HEK293 (cell line): ENCODE results near the gene ATP2C1.

Source experiments
- CTCF ChIA-PET: fragments of 350-600 bp; formaldehyde crosslinking; extraction: SDS; loops from one replicate; lab custom pipeline; 2021; ENCODE audit warnings: antibody characterized with exemption; lab: Yijun Ruan, JAX
- POLR2A ChIA-PET: fragments of 300-600 bp; formaldehyde crosslinking; extraction: SDS; loops from one replicate; lab custom pipeline; 2020; ENCODE audit warnings: antibody characterized with exemption, inconsistent platforms; lab: Yijun Ruan, JAX
- H3K27ac ChIP-seq: fragments of 200-500 bp; sonication (Bioruptor generic); 2 replicates; pipeline ENCODE4 v1.5.1; 2014; ENCODE audit warnings: low read depth, low read length, control low read depth, inconsistent platforms; ENCODE audit errors: extremely low read depth
- H3K36me3 ChIP-seq, 2 experiments: fragments of 200-500 bp in 1 of 2; sonication (Bioruptor generic) in 1 of 2; 1 replicate in 1 of 2; 2 replicates in 1 of 2; pipeline ENCODE4 v1.5.1; 2014 to 2017; ENCODE audit warnings: inconsistent platforms in 2 of 2, low read length in 2 of 2; ENCODE audit not compliant: control insufficient read depth in 2 of 2, insufficient read depth in 1 of 2
- H3K4me1 ChIP-seq: fragments of 200-500 bp; sonication (Bioruptor generic); 2 replicates; pipeline ENCODE4 v1.5.1; 2014; ENCODE audit warnings: mild to moderate bottlenecking, low read length, inconsistent platforms; ENCODE audit not compliant: control insufficient read depth, insufficient read depth
- H3K4me3 ChIP-seq: 2 replicates; pipeline ENCODE4 v1.5.1; 2011; ENCODE audit warnings: low read depth, mild to moderate bottlenecking, control low read depth, low read length, moderate library complexity
- H3K9me3 ChIP-seq: fragments of 200-500 bp; sonication (Bioruptor generic); 2 replicates; pipeline ENCODE4 v1.5.1; 2014; ENCODE audit warnings: low read depth, low read length, inconsistent platforms; ENCODE audit not compliant: control insufficient read depth, insufficient read depth
- BCL11A ChIP-seq: fragments of 450-650 bp; formaldehyde crosslinking; IDR thresholded peaks from 2 replicates; pipeline ENCODE4 v1.5.1; 2016; ENCODE audit warnings: low read depth, missing biosample characterization, missing genetic modification characterization
- BCL11B ChIP-seq: fragments of 450-650 bp; formaldehyde crosslinking; IDR thresholded peaks from 2 replicates; pipeline ENCODE4 v1.5.1; 2016; ENCODE audit warnings: low read depth, missing biosample characterization, missing genetic modification characterization
- GFI1B ChIP-seq: fragments of 450-650 bp; formaldehyde crosslinking; IDR thresholded peaks from 2 replicates; pipeline ENCODE4 v1.5.1; 2016; ENCODE audit warnings: missing biosample characterization, missing genetic modification characterization
- GLI4 ChIP-seq: fragments of 450-650 bp; formaldehyde crosslinking; IDR thresholded peaks from 2 replicates; pipeline ENCODE4 v1.5.1; 2016; ENCODE audit warnings: missing biosample characterization, missing genetic modification characterization
- PRDM1 ChIP-seq: fragments of 450-650 bp; formaldehyde crosslinking; IDR thresholded peaks from 2 replicates; pipeline ENCODE4; 2016; ENCODE audit warnings: missing biosample characterization, missing genetic modification characterization
- RBAK ChIP-seq: fragments of 450-650 bp; formaldehyde crosslinking; IDR thresholded peaks from 2 replicates; pipeline ENCODE4 v1.5.1; 2016; ENCODE audit warnings: missing biosample characterization, missing genetic modification characterization
- ZNF324 ChIP-seq: fragments of 450-650 bp; formaldehyde crosslinking; IDR thresholded peaks from 2 replicates; pipeline ENCODE4 v1.5.1; 2016; ENCODE audit warnings: missing biosample characterization, missing genetic modification characterization
- ZNF626 ChIP-seq: fragments of 450-650 bp; sonication (Bioruptor Pico); formaldehyde crosslinking; IDR thresholded peaks from 2 replicates; pipeline ENCODE4 v1.5.1; 2018; ENCODE audit warnings: missing biosample characterization, missing genetic modification characterization, inconsistent platforms
- ZNF776 ChIP-seq: fragments of 450-650 bp; formaldehyde crosslinking; IDR thresholded peaks from 2 replicates; pipeline ENCODE4 v1.5.0; 2017; ENCODE audit warnings: missing biosample characterization, missing genetic modification characterization, borderline replicate concordance
- TF ChIP-seq, protein P1 (sequence below): fragments of 450-650 bp; formaldehyde crosslinking; IDR thresholded peaks from 2 replicates; pipeline ENCODE4 v1.5.1; 2016; ENCODE audit warnings: missing biosample characterization, missing genetic modification characterization, borderline replicate concordance
- TF ChIP-seq, protein P2 (sequence below): fragments of 450-650 bp; formaldehyde crosslinking; IDR thresholded peaks from 2 replicates; pipeline ENCODE4 v1.5.1; 2016; ENCODE audit warnings: missing biosample characterization, missing genetic modification characterization, low read depth
- TF ChIP-seq, protein P3 (sequence below): fragments of 450-650 bp; formaldehyde crosslinking; IDR thresholded peaks from 2 replicates; pipeline ENCODE4 v1.5.1; 2016; ENCODE audit warnings: missing biosample characterization, missing genetic modification characterization
- TF ChIP-seq, protein P4 (sequence below): fragments of 450-650 bp; formaldehyde crosslinking; IDR thresholded peaks from 2 replicates; pipeline ENCODE4 v1.5.1; 2016; ENCODE audit warnings: missing biosample characterization, missing genetic modification characterization
- TF ChIP-seq, protein P5 (sequence below): fragments of 450-650 bp; formaldehyde crosslinking; IDR thresholded peaks from 2 replicates; pipeline ENCODE4 v1.5.1; 2016; ENCODE audit warnings: missing biosample characterization, missing genetic modification characterization

The ATP2C1 gene

DNA sequence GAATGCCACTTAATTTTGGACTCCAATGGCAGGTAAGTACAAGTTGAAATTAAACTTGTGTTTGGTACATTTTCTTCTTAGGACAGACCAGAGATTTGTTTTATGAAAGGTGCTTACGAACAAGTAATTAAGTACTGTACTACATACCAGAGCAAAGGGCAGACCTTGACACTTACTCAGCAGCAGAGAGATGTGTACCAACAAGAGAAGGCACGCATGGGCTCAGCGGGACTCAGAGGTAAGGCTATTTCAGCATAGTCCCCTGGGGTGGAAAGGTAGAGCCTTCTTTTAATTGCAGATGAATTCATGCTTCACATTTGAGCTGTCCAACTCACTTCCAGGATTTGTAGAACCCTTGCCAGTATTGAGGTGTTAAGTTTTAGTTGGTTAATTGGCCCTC lies 81.4 kb downstream of the ATP2C1 start:
- no peak overlapping the region for H3K27ac ChIP-seq

DNA sequence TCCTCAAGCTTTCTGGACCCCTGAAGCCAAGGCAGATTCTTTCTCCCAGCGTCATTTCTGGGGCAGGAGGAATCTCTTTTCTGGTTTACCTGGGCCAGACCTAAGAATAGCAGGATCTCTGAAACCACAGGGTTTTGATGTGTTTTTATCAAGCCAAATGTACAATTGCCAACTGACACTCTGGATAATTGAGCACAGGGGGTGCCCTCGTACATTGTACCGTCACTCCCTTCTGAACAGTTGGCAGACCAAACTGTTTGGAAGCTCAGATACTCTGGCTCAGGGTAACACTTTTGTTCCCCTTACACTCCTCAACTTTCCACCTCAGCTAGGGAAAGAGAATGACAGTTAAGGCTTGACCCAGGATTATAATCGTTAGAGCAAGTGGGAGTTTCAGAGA lies 82.8 kb downstream of the ATP2C1 start:
- no peak for TF ChIP-seq GFI1B
- TF ChIP-seq BCL11A (tag by site-specific recombination): no peak
- TF ChIP-seq ZNF776: no peak
- TF ChIP-seq RBAK: no peak
- Histone ChIP-seq H3K4me3 (no peak overlapping the region), H3K9me3 (no peaks in the 10 kb centered on the region), H3K4me1 (no peaks in the 10 kb centered on the region), H3K27ac (no peak overlapping the region), H3K36me3 (peaks cover 0 to 12% of the 10 kb centered on the region in 2 experiments; a peak in 1 of 3 replicates)
- POLR2A ChIA-PET: no interaction called here
- CTCF ChIA-PET: no interaction called here

More for the DNA sequence above, 81.4 kb downstream of the ATP2C1 start:
- H3K36me3 ChIP-seq: peaks cover 0 to 25% of the 10 kb centered on the region in 2 experiments; a peak in 2 of 3 replicates
- no peaks in the 10 kb centered on the region for H3K9me3 ChIP-seq
- CTCF ChIA-PET: no interaction called here
- POLR2A ChIA-PET: no interaction called here
- TF ChIP-seq, protein P1, sequence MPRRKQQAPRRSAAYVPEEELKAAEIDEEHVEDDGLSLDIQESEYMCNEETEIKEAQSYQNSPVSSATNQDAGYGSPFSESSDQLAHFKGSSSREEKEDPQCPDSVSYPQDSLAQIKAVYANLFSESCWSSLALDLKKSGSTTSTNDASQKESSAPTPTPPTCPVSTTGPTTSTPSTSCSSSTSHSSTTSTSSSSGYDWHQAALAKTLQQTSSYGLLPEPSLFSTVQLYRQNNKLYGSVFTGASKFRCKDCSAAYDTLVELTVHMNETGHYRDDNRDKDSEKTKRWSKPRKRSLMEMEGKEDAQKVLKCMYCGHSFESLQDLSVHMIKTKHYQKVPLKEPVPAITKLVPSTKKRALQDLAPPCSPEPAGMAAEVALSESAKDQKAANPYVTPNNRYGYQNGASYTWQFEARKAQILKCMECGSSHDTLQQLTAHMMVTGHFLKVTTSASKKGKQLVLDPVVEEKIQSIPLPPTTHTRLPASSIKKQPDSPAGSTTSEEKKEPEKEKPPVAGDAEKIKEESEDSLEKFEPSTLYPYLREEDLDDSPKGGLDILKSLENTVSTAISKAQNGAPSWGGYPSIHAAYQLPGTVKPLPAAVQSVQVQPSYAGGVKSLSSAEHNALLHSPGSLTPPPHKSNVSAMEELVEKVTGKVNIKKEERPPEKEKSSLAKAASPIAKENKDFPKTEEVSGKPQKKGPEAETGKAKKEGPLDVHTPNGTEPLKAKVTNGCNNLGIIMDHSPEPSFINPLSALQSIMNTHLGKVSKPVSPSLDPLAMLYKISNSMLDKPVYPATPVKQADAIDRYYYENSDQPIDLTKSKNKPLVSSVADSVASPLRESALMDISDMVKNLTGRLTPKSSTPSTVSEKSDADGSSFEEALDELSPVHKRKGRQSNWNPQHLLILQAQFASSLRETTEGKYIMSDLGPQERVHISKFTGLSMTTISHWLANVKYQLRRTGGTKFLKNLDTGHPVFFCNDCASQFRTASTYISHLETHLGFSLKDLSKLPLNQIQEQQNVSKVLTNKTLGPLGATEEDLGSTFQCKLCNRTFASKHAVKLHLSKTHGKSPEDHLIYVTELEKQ (tag by site-specific recombination): no peak
- TF ChIP-seq, protein P2, sequence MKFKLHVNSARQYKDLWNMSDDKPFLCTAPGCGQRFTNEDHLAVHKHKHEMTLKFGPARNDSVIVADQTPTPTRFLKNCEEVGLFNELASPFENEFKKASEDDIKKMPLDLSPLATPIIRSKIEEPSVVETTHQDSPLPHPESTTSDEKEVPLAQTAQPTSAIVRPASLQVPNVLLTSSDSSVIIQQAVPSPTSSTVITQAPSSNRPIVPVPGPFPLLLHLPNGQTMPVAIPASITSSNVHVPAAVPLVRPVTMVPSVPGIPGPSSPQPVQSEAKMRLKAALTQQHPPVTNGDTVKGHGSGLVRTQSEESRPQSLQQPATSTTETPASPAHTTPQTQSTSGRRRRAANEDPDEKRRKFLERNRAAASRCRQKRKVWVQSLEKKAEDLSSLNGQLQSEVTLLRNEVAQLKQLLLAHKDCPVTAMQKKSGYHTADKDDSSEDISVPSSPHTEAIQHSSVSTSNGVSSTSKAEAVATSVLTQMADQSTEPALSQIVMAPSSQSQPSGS (tag by site-specific recombination): no peak
- TF ChIP-seq, protein P3, sequence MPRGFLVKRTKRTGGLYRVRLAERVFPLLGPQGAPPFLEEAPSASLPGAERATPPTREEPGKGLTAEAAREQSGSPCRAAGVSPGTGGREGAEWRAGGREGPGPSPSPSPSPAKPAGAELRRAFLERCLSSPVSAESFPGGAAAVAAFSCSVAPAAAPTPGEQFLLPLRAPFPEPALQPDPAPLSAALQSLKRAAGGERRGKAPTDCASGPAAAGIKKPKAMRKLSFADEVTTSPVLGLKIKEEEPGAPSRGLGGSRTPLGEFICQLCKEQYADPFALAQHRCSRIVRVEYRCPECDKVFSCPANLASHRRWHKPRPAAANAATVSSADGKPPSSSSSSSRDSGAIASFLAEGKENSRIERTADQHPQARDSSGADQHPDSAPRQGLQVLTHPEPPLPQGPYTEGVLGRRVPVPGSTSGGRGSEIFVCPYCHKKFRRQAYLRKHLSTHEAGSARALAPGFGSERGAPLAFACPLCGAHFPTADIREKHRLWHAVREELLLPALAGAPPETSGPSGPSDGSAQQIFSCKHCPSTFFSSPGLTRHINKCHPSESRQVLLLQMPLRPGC (tag by site-specific recombination): no peak
- TF ChIP-seq BCL11B (tag by site-specific recombination) (no peak), ZNF626 (tag by site-specific recombination) (no peak), GLI4 (no peak), ZNF324 (tag by site-specific recombination) (no peak), PRDM1 (no peak)
- TF ChIP-seq, protein P4, sequence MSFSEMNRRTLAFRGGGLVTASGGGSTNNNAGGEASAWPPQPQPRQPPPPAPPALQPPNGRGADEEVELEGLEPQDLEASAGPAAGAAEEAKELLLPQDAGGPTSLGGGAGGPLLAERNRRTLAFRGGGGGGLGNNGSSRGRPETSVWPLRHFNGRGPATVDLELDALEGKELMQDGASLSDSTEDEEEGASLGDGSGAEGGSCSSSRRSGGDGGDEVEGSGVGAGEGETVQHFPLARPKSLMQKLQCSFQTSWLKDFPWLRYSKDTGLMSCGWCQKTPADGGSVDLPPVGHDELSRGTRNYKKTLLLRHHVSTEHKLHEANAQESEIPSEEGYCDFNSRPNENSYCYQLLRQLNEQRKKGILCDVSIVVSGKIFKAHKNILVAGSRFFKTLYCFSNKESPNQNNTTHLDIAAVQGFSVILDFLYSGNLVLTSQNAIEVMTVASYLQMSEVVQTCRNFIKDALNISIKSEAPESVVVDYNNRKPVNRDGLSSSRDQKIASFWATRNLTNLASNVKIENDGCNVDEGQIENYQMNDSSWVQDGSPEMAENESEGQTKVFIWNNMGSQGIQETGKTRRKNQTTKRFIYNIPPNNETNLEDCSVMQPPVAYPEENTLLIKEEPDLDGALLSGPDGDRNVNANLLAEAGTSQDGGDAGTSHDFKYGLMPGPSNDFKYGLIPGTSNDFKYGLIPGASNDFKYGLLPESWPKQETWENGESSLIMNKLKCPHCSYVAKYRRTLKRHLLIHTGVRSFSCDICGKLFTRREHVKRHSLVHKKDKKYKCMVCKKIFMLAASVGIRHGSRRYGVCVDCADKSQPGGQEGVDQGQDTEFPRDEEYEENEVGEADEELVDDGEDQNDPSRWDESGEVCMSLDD (tag by site-specific recombination): no peak
- TF ChIP-seq, protein P5, sequence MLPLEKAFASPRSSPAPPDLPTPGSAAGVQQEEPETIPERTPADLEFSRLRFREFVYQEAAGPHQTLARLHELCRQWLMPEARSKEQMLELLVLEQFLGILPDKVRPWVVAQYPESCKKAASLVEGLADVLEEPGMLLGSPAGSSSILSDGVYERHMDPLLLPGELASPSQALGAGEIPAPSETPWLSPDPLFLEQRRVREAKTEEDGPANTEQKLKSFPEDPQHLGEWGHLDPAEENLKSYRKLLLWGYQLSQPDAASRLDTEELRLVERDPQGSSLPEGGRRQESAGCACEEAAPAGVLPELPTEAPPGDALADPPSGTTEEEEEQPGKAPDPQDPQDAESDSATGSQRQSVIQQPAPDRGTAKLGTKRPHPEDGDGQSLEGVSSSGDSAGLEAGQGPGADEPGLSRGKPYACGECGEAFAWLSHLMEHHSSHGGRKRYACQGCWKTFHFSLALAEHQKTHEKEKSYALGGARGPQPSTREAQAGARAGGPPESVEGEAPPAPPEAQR (tag by site-specific recombination): no peak
- no peaks in the 10 kb centered on the region for H3K4me1 ChIP-seq
- H3K4me3 ChIP-seq: no peak overlapping the region
